ENCODE measurements around the gene USP17L22. TPM values are rescaled to one million over a fixed set of nuclear protein-coding genes. Genes with fewer than 3 reads are reported as not detected.

The USP17L22 gene
- total RNA-seq, 1 donor from 2014 or later, result not detected

Other genes starting within 250 kb of the USP17L22 start
- not detected in 2 replicates for gene FAM90A26, start 97.2 kb upstream of the USP17L22 start, total RNA-seq
- gene USP17L10, start 57.0 kb upstream of the USP17L22 start, total RNA-seq, result not detected in 2 replicates
- gene USP17L11, start 52.2 kb upstream of the USP17L22 start, total RNA-seq, result not detected in 2 replicates
- not detected in 2 replicates for gene USP17L12, start 47.5 kb upstream of the USP17L22 start, total RNA-seq
- gene USP17L13, start 42.7 kb upstream of the USP17L22 start, total RNA-seq, result not detected in 2 replicates
- not detected in 2 replicates for gene USP17L15, start 33.2 kb upstream of the USP17L22 start, total RNA-seq
- not detected in 2 replicates for gene USP17L17, start 23.7 kb upstream of the USP17L22 start, total RNA-seq
- not detected in 2 replicates for gene USP17L18, start 19.0 kb upstream of the USP17L22 start, total RNA-seq
- gene USP17L19, start 14.2 kb upstream of the USP17L22 start, total RNA-seq, result not detected in 2 replicates
- gene USP17L20, start 9.5 kb upstream of the USP17L22 start, total RNA-seq, result not detected in 2 replicates
- gene USP17L21, start 4.7 kb upstream of the USP17L22 start, total RNA-seq, result not detected in 2 replicates
- not detected in 2 replicates for gene USP17L24, start 57.5 kb downstream of the USP17L22 start, total RNA-seq
- not detected in 2 replicates for gene USP17L25, start 62.3 kb downstream of the USP17L22 start, total RNA-seq
- not detected in 2 replicates for gene USP17L26, start 67.0 kb downstream of the USP17L22 start, total RNA-seq
- not detected in 2 replicates for gene USP17L5, start 71.8 kb downstream of the USP17L22 start, total RNA-seq
- not detected in 2 replicates for gene USP17L27, start 76.5 kb downstream of the USP17L22 start, total RNA-seq
- gene USP17L28, start 81.3 kb downstream of the USP17L22 start, total RNA-seq, result not detected in 2 replicates
- gene USP17L29, start 86.0 kb downstream of the USP17L22 start, total RNA-seq, result not detected in 2 replicates
- gene USP17L30, start 95.5 kb downstream of the USP17L22 start, total RNA-seq, result not detected in 2 replicates
- not detected in 2 replicates for gene DEFB131A, start 176.8 kb downstream of the USP17L22 start, total RNA-seq